CD4-positive, alpha-beta T cell (primary cell): ENCODE results near the gene TIMELESS. TPM values are rescaled to one million over a fixed set of nuclear protein-coding genes. Genes with fewer than 3 reads are reported as not detected.

ENCODE experiments used
- ATAC-seq: fragments of 200-7000 bp; cut with Tn5 transposase; one replicate; pipeline ENCODE4 v1.10.0; 2022; ENCODE audit warnings: mild to moderate bottlenecking; ENCODE audit not compliant: poor library complexity
- CTCF ChIA-PET: fragments of 350-600 bp; sonication (Branson Sonifier 250); formaldehyde crosslinking; loops from one replicate; lab custom pipeline; 2021; ENCODE audit warnings: antibody characterized with exemption, inconsistent platforms; lab: Charles Lee
- POLR2A ChIA-PET: fragments of 350-600 bp; sonication (Branson Sonifier 250); formaldehyde crosslinking; loops from one replicate; lab custom pipeline; 2021; ENCODE audit warnings: antibody characterized with exemption, inconsistent platforms; lab: Charles Lee
- DNase-seq, 14 experiments: peaks; one replicate each; pipeline ENCODE4 v3.0.0-alpha.2; 2013 to 2020; ENCODE audit warnings: mixed read lengths in 2 of 14
- H3K27ac ChIP-seq, 2 donors: one replicate each; pipeline versions ENCODE4 v1.5.1 to v1.7.0; 2013; ENCODE audit warnings: low read length in 2 of 2, low read depth in 1 of 2, mild to moderate bottlenecking in 1 of 2
- H3K27me3 ChIP-seq, 2 experiments: 1 replicate in 1 of 2; 2 replicates in 1 of 2; pipeline versions ENCODE4 v1.6.1 to v1.7.0; 2013; ENCODE audit warnings: low read length in 2 of 2, control low read depth in 1 of 2, mild to moderate bottlenecking in 1 of 2, moderate library complexity in 1 of 2; ENCODE audit not compliant: insufficient read depth in 2 of 2, control insufficient read depth in 1 of 2
- H3K36me3 ChIP-seq: one replicate; pipeline ENCODE4 v1.6.1; 2013; ENCODE audit warnings: low read length, control low read depth; ENCODE audit not compliant: insufficient read depth
- H3K4me1 ChIP-seq: one replicate; pipeline ENCODE4 v1.6.1; 2013; ENCODE audit warnings: low read length, control low read depth; ENCODE audit not compliant: insufficient read depth
- H3K4me3 ChIP-seq: one replicate; pipeline ENCODE4 v1.5.1; 2013; ENCODE audit warnings: mild to moderate bottlenecking, low read length, moderate library complexity
- H3K9me3 ChIP-seq, 2 experiments: 1 replicate in 1 of 2; 2 replicates in 1 of 2; pipeline versions ENCODE4 v1.6.1 to v1.7.0; 2013; ENCODE audit warnings: low read length in 2 of 2, mild to moderate bottlenecking in 2 of 2, control low read depth in 1 of 2, moderate library complexity in 1 of 2; ENCODE audit not compliant: control insufficient read depth in 1 of 2, insufficient read depth in 1 of 2
- H3K27ac Mint-ChIP-seq: one replicate; pipeline ENCODE4 v1.8.0; 2020; ENCODE audit warnings: mixed read lengths
- H3K27me3 Mint-ChIP-seq: one replicate; pipeline ENCODE4 v1.8.0; 2021; ENCODE audit warnings: mixed read lengths
- H3K36me3 Mint-ChIP-seq: one replicate; pipeline ENCODE4 v1.8.0; 2021; ENCODE audit warnings: low read depth, mixed read lengths
- H3K4me1 Mint-ChIP-seq: one replicate; pipeline ENCODE4 v1.8.0; 2021; ENCODE audit warnings: low read depth, mixed read lengths
- H3K4me3 Mint-ChIP-seq: one replicate; pipeline ENCODE4 v1.8.0; 2020; ENCODE audit warnings: mild to moderate bottlenecking, mixed read lengths
- H3K9me3 Mint-ChIP-seq: one replicate; pipeline ENCODE4 v1.8.0; 2020; ENCODE audit warnings: mixed read lengths
- intact Hi-C, 2 experiments: fragments of 100-400 bp; cut with DNase I in 1 of 2; cut with micrococcal nuclease in 1 of 2; formaldehyde crosslinking; loops; one replicate each; pipeline versions ENCODE4 v1.15.1 to v1.9.0; 2023 to 2025; cut with DNase I, micrococcal nuclease
- total RNA-seq, 174 experiments: library from RNA in 2 of 174; stranded (reverse) in 2 of 174; gene quantifications; one replicate each; pipeline ENCODE4 v1.2.3 and lab custom pipeline; 2021 to 2026
- TF ChIP-seq, protein P1 (sequence below): fragments of 200-600 bp; IDR thresholded peaks from one replicate; pipeline ENCODE4 v1.8.0; 2022; ENCODE audit warnings: antibody characterized with exemption, mild to moderate bottlenecking

TIMELESS gene
- total RNA-seq, 2 experiments from 2014 or later: 3.0 to 3.1 TPM

DNA sequence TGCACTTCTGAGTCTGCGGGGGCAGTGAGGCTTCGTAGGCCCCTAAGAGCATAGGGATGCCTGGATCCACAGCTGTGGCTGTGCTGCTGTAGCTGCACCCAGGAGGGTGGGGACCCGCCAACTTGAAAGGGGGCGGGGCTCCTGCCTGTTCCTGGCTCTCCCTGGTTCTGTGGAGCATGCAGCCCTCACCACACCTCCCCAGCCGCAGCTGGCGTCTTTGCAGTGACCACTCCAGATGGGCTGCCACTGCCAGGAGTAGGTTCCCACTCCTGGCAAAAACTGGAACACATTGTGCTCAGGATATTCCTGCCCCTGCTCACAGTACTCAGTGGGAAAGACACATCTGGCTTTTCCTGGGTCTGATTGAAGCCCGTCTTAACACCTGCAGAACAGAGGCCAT lies 35.8 kb downstream of the TIMELESS start:
- Histone ChIP-seq H3K9me3 (no peaks in the 10 kb centered on the region), H3K27ac (no peak overlapping the region), H3K4me3 (no peak overlapping the region), H3K4me1 (no peaks in the 10 kb centered on the region), H3K27me3 (no peaks in the 10 kb centered on the region), H3K36me3 (peaks cover 3% of the 10 kb centered on the region)
- Mint-ChIP-seq H3K27me3 (no peaks in the 10 kb centered on the region), H3K9me3 (no peaks in the 10 kb centered on the region), H3K27ac (no peak overlapping the region), H3K4me3 (no peak overlapping the region), H3K4me1 (no peaks in the 10 kb centered on the region), H3K36me3 (peaks cover 8% of the 10 kb centered on the region)
- no peak for ATAC-seq
- ChIA-PET POLR2A (interaction anchor here (0.6 kb wide), 1 partner anchor 121 kb away, joined by 4 read pairs; no protein-coding TSS in a partner anchor), CTCF (no interaction called here)
- DNase-seq: no peak
- TF ChIP-seq, protein P1, sequence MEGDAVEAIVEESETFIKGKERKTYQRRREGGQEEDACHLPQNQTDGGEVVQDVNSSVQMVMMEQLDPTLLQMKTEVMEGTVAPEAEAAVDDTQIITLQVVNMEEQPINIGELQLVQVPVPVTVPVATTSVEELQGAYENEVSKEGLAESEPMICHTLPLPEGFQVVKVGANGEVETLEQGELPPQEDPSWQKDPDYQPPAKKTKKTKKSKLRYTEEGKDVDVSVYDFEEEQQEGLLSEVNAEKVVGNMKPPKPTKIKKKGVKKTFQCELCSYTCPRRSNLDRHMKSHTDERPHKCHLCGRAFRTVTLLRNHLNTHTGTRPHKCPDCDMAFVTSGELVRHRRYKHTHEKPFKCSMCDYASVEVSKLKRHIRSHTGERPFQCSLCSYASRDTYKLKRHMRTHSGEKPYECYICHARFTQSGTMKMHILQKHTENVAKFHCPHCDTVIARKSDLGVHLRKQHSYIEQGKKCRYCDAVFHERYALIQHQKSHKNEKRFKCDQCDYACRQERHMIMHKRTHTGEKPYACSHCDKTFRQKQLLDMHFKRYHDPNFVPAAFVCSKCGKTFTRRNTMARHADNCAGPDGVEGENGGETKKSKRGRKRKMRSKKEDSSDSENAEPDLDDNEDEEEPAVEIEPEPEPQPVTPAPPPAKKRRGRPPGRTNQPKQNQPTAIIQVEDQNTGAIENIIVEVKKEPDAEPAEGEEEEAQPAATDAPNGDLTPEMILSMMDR: no peak
- intact Hi-C loops: no loop called here

DNA sequence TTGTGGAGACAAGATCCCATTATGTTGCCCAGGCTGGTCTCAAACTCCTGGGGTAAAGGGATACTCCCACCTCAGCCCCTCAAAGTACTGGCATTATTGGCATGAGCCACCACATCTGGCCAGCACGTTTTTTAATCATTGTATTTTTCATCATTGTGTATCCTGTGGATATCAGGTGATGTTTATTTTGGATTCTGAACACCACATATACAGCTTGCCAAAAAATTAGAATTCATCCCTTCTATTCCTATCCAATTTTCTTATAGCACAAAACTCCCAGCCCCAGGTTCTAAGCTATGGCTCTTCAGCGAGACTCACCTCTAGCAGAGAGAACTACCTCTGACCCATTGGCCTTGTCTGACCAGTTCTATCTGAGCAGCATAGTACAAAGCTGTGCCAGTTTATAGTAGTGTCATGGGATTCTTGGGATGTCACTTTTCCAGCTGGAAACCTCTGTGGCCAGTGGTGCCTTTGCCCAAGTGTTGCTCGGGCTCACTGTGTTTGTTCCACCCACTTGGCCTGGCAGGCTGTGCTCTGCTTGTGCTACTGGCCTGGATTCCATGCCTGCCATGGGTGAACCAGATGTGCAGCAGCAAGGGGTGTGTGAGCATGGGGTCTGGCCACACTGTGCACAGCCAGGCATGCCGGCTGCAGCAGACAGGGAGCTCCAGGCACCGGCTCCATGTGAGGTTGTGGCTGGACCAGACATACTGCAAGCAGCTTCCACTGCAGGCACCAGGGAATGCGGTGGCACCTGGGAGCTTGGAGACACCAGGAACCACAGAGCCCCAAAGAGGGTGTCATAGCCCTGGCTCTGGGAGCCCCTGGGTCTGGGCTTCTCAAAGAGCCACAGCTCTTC lies 37.2 kb downstream of the TIMELESS start:
- TF ChIP-seq, protein P1: no peak
- Mint-ChIP-seq H3K4me1 (no peaks in the 10 kb centered on the region), H3K4me3 (no peak overlapping the region), H3K36me3 (peaks cover 2% of the 10 kb centered on the region), H3K27ac (no peak overlapping the region), H3K9me3 (no peaks in the 10 kb centered on the region), H3K27me3 (no peaks in the 10 kb centered on the region)
- H3K27me3 ChIP-seq: no peaks in the 10 kb centered on the region
- ATAC-seq: no peak
- CTCF ChIA-PET: no interaction called here
- intact Hi-C loops: no loop called here
- no peaks in the 10 kb centered on the region for H3K4me1 ChIP-seq
- no peaks in the 10 kb centered on the region for H3K36me3 ChIP-seq
- DNase-seq: no peak
- no peak overlapping the region for H3K4me3 ChIP-seq
- H3K27ac ChIP-seq: no peak overlapping the region
- POLR2A ChIA-PET: no interaction called here
- H3K9me3 ChIP-seq: no peaks in the 10 kb centered on the region

DNA sequence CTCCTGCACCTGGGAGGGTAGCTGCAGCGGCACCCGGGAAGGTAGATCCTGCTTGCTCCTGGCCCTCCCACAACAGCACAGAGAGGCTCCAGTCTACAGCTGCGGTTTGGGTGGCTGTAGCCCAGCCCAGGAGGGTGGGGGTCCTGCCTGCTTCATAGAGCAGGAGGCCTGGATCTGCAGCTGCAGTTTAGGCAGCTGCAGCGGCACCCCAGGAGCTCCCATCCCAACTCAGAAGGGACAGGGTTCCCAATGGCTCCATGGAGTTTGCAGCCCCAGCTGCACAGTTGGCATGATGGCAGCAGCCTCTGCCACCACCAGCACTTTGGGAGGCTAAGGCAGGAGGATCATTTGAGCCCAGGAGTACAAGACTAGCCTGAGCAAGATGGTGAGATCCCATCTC lies 38.5 kb downstream of the TIMELESS start:
- no peaks in the 10 kb centered on the region for H3K36me3 ChIP-seq
- intact Hi-C loops: no loop called here
- CTCF ChIA-PET: no interaction called here
- H3K27ac ChIP-seq: no peak overlapping the region
- no peak overlapping the region for H3K4me3 Mint-ChIP-seq
- no peaks in the 10 kb centered on the region for H3K27me3 Mint-ChIP-seq
- H3K4me1 Mint-ChIP-seq: no peaks in the 10 kb centered on the region
- H3K4me1 ChIP-seq: no peaks in the 10 kb centered on the region
- no peaks in the 10 kb centered on the region for H3K27me3 ChIP-seq
- H3K27ac Mint-ChIP-seq: no peak overlapping the region
- TF ChIP-seq, protein P1: no peak
- ATAC-seq (no peak), DNase-seq (no peak)
- no peaks in the 10 kb centered on the region for H3K9me3 Mint-ChIP-seq
- no peaks in the 10 kb centered on the region for H3K9me3 ChIP-seq
- H3K4me3 ChIP-seq: no peak overlapping the region
- POLR2A ChIA-PET: no interaction called here
- no peaks in the 10 kb centered on the region for H3K36me3 Mint-ChIP-seq
